Karpas-422 (cell line): Measurements from ENCODE around the gene STXBP1. TPM values are rescaled to one million over a fixed set of nuclear protein-coding genes. Genes with fewer than 3 reads are reported as not detected.

Source experiments
- DNase-seq: peaks from one replicate; pipeline ENCODE4 v3.0.0-alpha.2; 2015
- H2AFZ ChIP-seq: fragments of 200-600 bp; sonication (generic); 2 replicates; pipeline ENCODE4 v1.6.1; 2014; ENCODE audit warnings: antibody characterized with exemption, low read length, mixed read lengths
- H3K27ac ChIP-seq: fragments of 200-600 bp; sonication (generic); 2 replicates; pipeline ENCODE4 v1.5.1; 2014; ENCODE audit warnings: mild to moderate bottlenecking, low read length, moderate library complexity
- H3K27me3 ChIP-seq: fragments of 200-600 bp; sonication (generic); 2 replicates; pipeline ENCODE4 v1.6.1; 2014; ENCODE audit warnings: low read length, mixed read lengths
- H3K36me3 ChIP-seq: fragments of 200-600 bp; sonication (generic); 2 replicates; pipeline ENCODE4 v1.6.1; 2014; ENCODE audit warnings: low read length, mixed read lengths; ENCODE audit not compliant: insufficient read depth
- H3K4me1 ChIP-seq: fragments of 200-600 bp; sonication (generic); 2 replicates; pipeline ENCODE4 v1.6.1; 2014; ENCODE audit warnings: mild to moderate bottlenecking, low read length, mixed read lengths
- H3K4me2 ChIP-seq: fragments of 200-600 bp; sonication (generic); 2 replicates; pipeline ENCODE4 v1.6.1; 2014; ENCODE audit warnings: low read length, low read depth, mild to moderate bottlenecking; ENCODE audit not compliant: poor library complexity, severe bottlenecking
- H3K4me3 ChIP-seq: fragments of 200-600 bp; sonication (generic); 2 replicates; pipeline ENCODE4 v1.5.1; 2014; ENCODE audit warnings: mild to moderate bottlenecking, antibody characterized with exemption, low read length, mixed read lengths
- H3K79me2 ChIP-seq: fragments of 200-600 bp; sonication (generic); 2 replicates; pipeline ENCODE4 v1.6.1; 2014; ENCODE audit warnings: mild to moderate bottlenecking, low read length, mixed read lengths
- H3K9ac ChIP-seq: fragments of 200-600 bp; sonication (generic); 2 replicates; pipeline ENCODE4 v1.6.0; 2014; ENCODE audit warnings: low read length
- H3K9me2 ChIP-seq: fragments of 200-600 bp; sonication (generic), shearing (Covaris generic); replicated peaks from 2 replicates; pipeline ENCODE4 v1.6.0; 2014; ENCODE audit warnings: mild to moderate bottlenecking, low read length, moderate library complexity; ENCODE audit not compliant: insufficient read depth
- H3K9me3 ChIP-seq: fragments of 300-700, 200-600 bp; sonication (generic); 2 replicates; pipeline ENCODE4 v1.6.1; 2014; ENCODE audit warnings: low read length, mixed read lengths
- H4K20me1 ChIP-seq: fragments of 200-600 bp; sonication (generic); 2 replicates; pipeline ENCODE4 v1.6.1; 2014; ENCODE audit warnings: mild to moderate bottlenecking, antibody characterized with exemption, low read length, low read depth; ENCODE audit not compliant: insufficient read depth
- total RNA-seq: library from RNA; depleted of rRNA; stranded (reverse); fragments of >200 nt; shearing (Covaris generic); gene quantifications from 2 replicates; pipeline ENCODE4 v1.2.3, GENCODE V29; 2014; ENCODE audit warnings: low replicate concordance

Gene STXBP1
- total RNA-seq, 1 experiment from 2014 or later: 3.1 TPM

DNA sequence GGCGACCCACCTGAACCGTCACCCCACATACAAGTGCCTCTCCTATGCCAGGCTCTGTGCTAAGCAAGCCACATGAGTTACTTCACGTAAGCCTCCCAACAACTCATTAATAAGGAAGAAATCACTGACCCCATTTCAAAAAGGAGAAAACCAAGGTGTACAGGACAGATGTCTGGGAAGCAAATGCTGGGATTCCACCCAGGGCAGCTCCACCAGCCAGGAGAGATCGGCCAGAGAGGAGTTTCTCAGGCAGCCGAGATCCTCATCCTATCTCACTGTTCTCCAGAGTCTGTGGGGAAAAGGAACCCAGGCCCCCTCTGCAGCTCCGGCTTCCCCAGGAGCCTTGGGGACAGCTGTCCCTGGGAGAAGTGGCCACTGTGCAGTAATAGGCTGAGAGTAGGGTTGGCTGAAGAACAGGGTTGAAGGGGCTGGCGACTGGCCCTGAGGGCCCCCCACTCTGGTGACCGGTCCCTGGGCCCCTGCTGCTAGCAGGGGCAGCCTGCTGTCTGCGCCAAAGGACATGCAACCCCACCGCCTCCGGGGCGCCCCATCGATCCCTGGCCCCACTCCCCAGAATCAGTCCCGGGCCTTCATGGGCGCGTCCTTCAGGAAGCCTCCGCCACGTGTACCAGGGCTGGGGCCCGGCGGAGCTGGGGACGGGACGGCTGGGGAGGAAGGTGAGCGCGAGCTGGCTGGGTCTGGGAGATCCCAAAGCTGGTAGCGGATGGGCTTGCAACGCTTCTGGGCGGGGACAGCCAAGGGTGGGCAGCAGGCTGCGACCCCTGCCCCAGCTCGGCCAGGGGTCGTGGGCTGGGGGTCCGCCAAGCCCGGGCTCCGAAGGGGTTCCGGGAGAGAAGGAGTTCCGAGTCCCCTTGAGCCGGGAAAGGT lies 44.1 kb upstream of the STXBP1 start:
- H3K4me3 ChIP-seq: no peak overlapping the region
- H3K4me1 ChIP-seq: peaks cover 6% of the 10 kb centered on the region
- H4K20me1 ChIP-seq: no peaks in the 10 kb centered on the region
- H3K79me2 ChIP-seq: no peaks in the 10 kb centered on the region
- no peaks in the 10 kb centered on the region for H3K36me3 ChIP-seq
- H3K9ac ChIP-seq: no peak overlapping the region
- no peaks in the 10 kb centered on the region for H3K27me3 ChIP-seq
- no peak overlapping the region for H3K27ac ChIP-seq
- H2AFZ ChIP-seq: no peak overlapping the region
- H3K9me3 ChIP-seq: no peaks in the 10 kb centered on the region
- no peaks in the 10 kb centered on the region for H3K9me2 ChIP-seq
- DNase-seq: no peak
- no peak overlapping the region for H3K4me2 ChIP-seq

DNA sequence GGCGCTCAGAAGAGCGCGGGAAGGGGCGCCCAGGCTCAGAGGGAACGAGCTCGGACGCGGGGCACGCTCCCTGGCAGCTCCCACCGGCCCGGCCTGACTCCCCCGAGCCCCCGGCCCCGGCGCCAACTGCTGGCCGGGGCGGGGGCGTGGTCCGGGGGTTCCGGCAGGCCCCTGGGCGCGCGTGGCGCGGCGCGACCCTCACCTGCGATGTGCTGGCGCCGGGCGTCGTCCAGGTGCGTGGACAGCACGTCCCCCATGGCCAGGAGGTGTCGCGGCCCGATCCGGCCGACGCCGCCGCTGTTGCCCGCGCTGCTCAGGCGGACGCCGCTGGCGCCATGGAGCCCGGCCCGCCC lies 43.5 kb upstream of the STXBP1 start:
- no peaks in the 10 kb centered on the region for H4K20me1 ChIP-seq
- no peaks in the 10 kb centered on the region for H3K9me2 ChIP-seq
- H3K27me3 ChIP-seq: no peaks in the 10 kb centered on the region
- H3K4me1 ChIP-seq: peaks cover 6% of the 10 kb centered on the region
- peak; percentile 1 for DNase-seq
- no peaks in the 10 kb centered on the region for H3K9me3 ChIP-seq
- no peak overlapping the region for H3K9ac ChIP-seq
- no peak overlapping the region for H3K27ac ChIP-seq
- H3K4me2 ChIP-seq: no peak overlapping the region
- no peak overlapping the region for H2AFZ ChIP-seq
- no peaks in the 10 kb centered on the region for H3K36me3 ChIP-seq
- no peak overlapping the region for H3K4me3 ChIP-seq
- no peaks in the 10 kb centered on the region for H3K79me2 ChIP-seq

DNA sequence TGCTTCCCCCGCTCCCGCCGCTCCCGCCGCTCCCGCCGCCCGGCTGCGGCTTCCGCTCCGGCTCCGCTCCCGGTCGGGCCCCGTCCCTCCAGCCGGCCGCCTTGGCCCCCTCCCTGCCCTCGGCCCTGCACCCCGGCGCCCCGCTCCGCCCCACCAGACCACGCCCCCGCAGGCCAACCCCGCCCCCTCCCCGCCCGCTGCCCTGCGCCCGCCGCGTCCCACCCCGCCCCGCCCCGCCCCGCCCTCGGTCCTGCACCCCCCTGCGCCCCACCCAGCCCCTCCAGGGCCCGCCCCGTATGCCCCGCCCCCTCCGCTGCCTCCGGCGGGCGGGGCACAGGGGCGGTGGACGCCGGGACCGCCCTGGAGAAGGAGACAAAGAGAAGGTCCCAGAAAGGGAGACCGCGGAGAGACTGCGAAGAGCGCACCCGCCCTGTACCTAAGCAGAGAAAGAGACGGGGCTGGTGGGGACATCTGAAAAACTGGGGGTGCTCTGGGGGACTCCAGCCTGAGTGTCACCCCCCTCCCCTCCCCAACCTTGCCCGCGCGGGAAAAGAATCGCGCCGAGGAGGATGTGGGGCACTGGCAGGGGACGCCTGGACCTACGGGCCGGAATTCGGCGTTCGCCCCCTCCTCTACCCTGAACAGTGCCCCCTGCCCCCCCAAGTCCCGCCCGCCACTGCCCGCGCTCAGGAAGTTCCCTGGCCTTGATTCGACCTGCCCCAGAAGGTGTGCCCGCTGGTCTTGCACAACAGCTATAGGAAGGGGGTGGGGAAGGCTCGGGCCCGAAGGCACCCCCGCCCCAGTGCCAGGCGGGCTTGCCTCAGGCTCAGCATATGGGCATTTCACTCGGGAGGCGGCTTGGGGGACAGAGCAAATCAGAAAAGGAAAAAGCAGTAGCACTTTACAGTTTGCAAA lies 42.8 kb upstream of the STXBP1 start:
- Histone ChIP-seq H3K79me2 (no peaks in the 10 kb centered on the region), H3K4me3 (peak overlapping the region; percentile 44; the same call in 1 of the 2 replicates), H3K27me3 (no peaks in the 10 kb centered on the region), H3K27ac (no peak overlapping the region), H2AFZ (0 out of 2 replicates have a peak overlapping the region, but pooled peaks have one; percentile 14), H3K9me3 (no peaks in the 10 kb centered on the region), H3K9me2 (no peaks in the 10 kb centered on the region), H3K36me3 (no peaks in the 10 kb centered on the region), H3K4me2 (peak overlapping the region; percentile 11), H4K20me1 (no peaks in the 10 kb centered on the region), H3K4me1 (peaks cover 6% of the 10 kb centered on the region), H3K9ac (0 out of 2 replicates have a peak overlapping the region, but pooled peaks have one; percentile 24)
- DNase-seq: peak; percentile 74

DNA sequence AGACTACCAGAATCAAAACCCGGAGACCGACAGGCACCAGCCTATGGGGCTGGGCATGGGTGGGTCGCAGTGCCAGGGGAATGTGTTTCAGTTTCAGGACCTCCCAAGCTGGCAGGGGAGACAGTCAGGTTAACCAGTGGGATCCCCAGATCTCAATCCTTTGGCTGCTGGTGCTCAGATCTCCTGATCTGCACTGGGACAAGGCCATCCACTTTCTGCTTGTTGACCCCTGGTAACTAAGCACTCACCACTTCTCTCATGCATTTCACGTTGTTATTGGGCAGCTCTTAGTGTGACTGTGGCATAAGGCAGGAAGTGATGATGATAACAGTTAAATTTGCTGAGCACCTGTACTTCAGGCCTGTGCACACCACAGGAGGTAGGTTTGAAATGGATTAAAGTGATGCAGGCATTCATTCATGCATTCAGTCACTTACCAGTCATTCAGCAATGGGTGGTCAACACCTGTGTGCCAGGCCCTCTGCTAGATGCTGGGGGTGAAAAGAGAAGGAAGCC lies 42.1 kb upstream of the STXBP1 start:
- Histone ChIP-seq H3K9me3 (no peaks in the 10 kb centered on the region), H3K4me1 (peaks cover 6% of the 10 kb centered on the region), H2AFZ (no peak overlapping the region), H3K27ac (no peak overlapping the region), H3K27me3 (no peaks in the 10 kb centered on the region), H3K4me3 (no peak overlapping the region), H3K4me2 (peak overlapping the region; percentile 11), H4K20me1 (no peaks in the 10 kb centered on the region), H3K36me3 (no peaks in the 10 kb centered on the region), H3K79me2 (no peaks in the 10 kb centered on the region), H3K9me2 (no peaks in the 10 kb centered on the region), H3K9ac (no peak overlapping the region)
- DNase-seq: peak; percentile 31

DNA sequence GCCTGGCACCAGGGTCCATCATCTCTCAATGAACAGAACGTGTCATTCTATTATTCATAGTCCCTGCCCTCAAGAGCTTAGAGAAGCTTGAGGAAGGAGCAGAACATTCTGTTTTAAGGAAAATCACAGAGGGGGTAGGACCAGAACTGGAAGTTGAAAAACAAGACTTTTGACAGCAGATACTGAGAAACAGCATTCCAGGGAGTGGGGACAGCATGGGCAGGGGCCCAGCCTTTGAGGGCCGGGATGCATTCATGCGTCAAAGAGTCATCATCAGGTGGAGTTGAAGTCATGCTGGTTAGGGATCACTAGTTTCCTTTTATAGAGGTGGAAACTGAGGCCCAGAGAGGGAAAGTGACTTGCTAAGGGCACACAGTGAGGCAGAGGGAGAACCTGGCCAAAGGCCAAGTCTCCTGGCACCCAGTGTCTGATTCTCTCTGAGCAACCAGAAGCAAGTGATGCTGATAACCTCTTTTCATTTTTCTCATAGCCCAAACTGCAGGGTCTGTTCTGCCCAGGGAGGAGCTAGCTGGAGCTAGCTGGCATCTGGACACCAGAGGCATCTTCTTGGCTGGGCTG lies 41.5 kb upstream of the STXBP1 start:
- Histone ChIP-seq H3K36me3 (no peaks in the 10 kb centered on the region), H3K27ac (no peak overlapping the region), H3K4me3 (no peak overlapping the region), H3K4me1 (peaks cover 6% of the 10 kb centered on the region), H3K9ac (no peak overlapping the region), H3K9me2 (no peaks in the 10 kb centered on the region), H3K79me2 (no peaks in the 10 kb centered on the region), H3K9me3 (no peaks in the 10 kb centered on the region), H4K20me1 (no peaks in the 10 kb centered on the region), H3K27me3 (no peaks in the 10 kb centered on the region), H3K4me2 (no peak overlapping the region), H2AFZ (no peak overlapping the region)
- no peak for DNase-seq

DNA sequence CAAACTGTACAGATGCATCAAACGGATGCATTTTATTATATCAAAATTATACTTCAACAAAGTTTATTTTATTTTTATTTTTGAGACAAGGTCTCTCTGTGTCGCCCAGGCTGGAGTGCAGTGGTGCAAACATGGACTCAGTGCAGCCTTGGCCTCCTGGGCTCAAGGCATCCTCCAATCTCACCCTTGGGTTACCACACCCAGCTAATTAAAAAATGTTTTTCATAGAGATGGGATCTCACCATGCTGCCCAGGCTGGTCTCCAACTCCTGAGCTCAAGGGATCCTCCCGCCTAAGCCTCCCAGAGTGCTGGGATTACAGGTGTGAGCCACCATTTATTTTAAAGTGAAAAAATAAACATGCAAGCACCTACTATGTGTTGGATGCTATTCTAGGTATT lies 40.1 kb upstream of the STXBP1 start:
- no peaks in the 10 kb centered on the region for H3K36me3 ChIP-seq
- no peak for DNase-seq
- H3K9me2 ChIP-seq: no peaks in the 10 kb centered on the region
- H4K20me1 ChIP-seq: no peaks in the 10 kb centered on the region
- peaks cover 6% of the 10 kb centered on the region for H3K4me1 ChIP-seq
- no peak overlapping the region for H2AFZ ChIP-seq
- H3K9me3 ChIP-seq: no peaks in the 10 kb centered on the region
- H3K27me3 ChIP-seq: no peaks in the 10 kb centered on the region
- no peak overlapping the region for H3K9ac ChIP-seq
- H3K4me2 ChIP-seq: no peak overlapping the region
- no peaks in the 10 kb centered on the region for H3K79me2 ChIP-seq
- no peak overlapping the region for H3K4me3 ChIP-seq
- H3K27ac ChIP-seq: no peak overlapping the region

DNA sequence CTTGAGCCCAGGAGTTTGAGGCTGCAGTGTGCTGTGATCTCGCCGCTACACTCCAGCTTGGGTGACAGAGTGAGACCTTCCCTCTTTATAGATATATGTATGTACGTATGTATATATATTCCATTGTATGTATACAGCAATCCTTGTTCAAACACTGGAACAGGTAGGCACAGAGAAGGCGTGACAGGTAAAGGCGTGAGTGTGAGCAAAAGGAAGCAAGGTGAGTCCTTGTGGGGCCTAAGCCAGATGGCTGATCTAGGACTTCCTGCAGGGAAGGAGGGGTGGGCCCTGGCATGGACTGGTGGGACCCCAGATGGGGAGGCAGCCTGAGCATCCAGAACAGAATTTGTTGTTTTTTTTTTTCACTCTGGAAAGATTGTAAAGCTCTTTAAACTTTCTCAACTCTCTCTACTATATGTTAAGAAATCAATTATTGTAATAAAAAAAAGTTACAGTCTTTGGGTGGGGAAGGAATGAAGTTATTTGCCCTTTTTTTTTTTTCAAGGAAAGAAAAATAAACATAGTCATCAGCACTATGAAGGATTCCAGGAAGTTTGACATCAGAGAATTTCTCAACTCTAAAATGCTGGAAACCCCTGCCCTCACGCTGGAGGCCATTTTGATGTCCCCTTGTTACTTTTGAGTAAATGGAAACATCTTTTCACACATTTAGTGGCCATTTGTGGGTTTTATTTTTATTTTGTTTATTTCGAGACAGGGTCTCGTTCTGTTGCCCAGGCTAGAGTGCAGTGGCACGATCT lies 38.9 kb upstream of the STXBP1 start:
- H4K20me1 ChIP-seq: no peaks in the 10 kb centered on the region
- peaks cover 6% of the 10 kb centered on the region for H3K4me1 ChIP-seq
- H3K9me3 ChIP-seq: no peaks in the 10 kb centered on the region
- no peak overlapping the region for H3K4me2 ChIP-seq
- no peak overlapping the region for H2AFZ ChIP-seq
- H3K79me2 ChIP-seq: no peaks in the 10 kb centered on the region
- no peak overlapping the region for H3K27ac ChIP-seq
- no peaks in the 10 kb centered on the region for H3K36me3 ChIP-seq
- no peak overlapping the region for H3K4me3 ChIP-seq
- DNase-seq: no peak
- no peaks in the 10 kb centered on the region for H3K9me2 ChIP-seq
- H3K27me3 ChIP-seq: no peaks in the 10 kb centered on the region
- H3K9ac ChIP-seq: no peak overlapping the region
